ENCODE data around the gene SMCO3.
A peak's percentile ranks its signal among the peaks of the same experiment; 100 is the strongest.

SMCO3 gene

GRCh38 chr12:14828892-14829291, 14.9 kb upstream of the SMCO3 start:
- peaks cover 11% of the 10 kb centered on the region for H3K4me1 ChIP-seq (ENCODE audit: control insufficient read depth, insufficient read depth, low read length, poor library complexity, severe bottlenecking)
- H3K4me3 ChIP-seq (ENCODE audit: extremely low read depth, insufficient read depth, low read length, poor library complexity, severe bottlenecking): no peak overlapping the region

GRCh38 chr12:14827043-14827442, 13.1 kb upstream of the SMCO3 start:
- H3K4me3 ChIP-seq (ENCODE audit: extremely low read depth, insufficient read depth, low read length, poor library complexity, severe bottlenecking): no peak overlapping the region
- no peak overlapping the region for H3K27ac ChIP-seq (ENCODE audit: low read depth, low read length, severe bottlenecking)
- H3K4me1 ChIP-seq (ENCODE audit: control insufficient read depth, insufficient read depth, low read length, poor library complexity, severe bottlenecking): peaks cover 4% of the 10 kb centered on the region
- no peaks in the 10 kb centered on the region for H3K36me3 ChIP-seq (ENCODE audit: control insufficient read depth, insufficient read depth, low read length)
- 100% methylated on average over 1 to 2 of the region's 2 CpGs for WGBS, 2 experiments (ENCODE audit: insufficient coverage in 2 of 2)
- H3K9me3 ChIP-seq (ENCODE audit: control insufficient read depth, low read length): no peaks in the 10 kb centered on the region

More at GRCh38 chr12:14828892-14829291, 14.9 kb upstream of the SMCO3 start:
- H3K36me3 ChIP-seq (ENCODE audit: control insufficient read depth, insufficient read depth, low read length): no peaks in the 10 kb centered on the region
- no peak overlapping the region for H3K27ac ChIP-seq (ENCODE audit: low read depth, low read length, severe bottlenecking)
- no peaks in the 10 kb centered on the region for H3K9me3 ChIP-seq (ENCODE audit: control insufficient read depth, low read length)

- H3K27ac ChIP-seq (ENCODE audit: low read depth, low read length, severe bottlenecking): no peak overlapping the region
- WGBS, 2 experiments (ENCODE audit: insufficient coverage in 2 of 2): 86 to 99% methylated on average over 4 to 5 of the region's 5 CpGs
- H3K9me3 ChIP-seq (ENCODE audit: control insufficient read depth, low read length): no peaks in the 10 kb centered on the region
- H3K4me1 ChIP-seq (ENCODE audit: control insufficient read depth, insufficient read depth, low read length, poor library complexity, severe bottlenecking): peaks cover 4% of the 10 kb centered on the region
- no peak overlapping the region for H3K4me3 ChIP-seq (ENCODE audit: extremely low read depth, insufficient read depth, low read length, poor library complexity, severe bottlenecking)
- H3K36me3 ChIP-seq (ENCODE audit: control insufficient read depth, insufficient read depth, low read length): no peaks in the 10 kb centered on the region
These were observed 12.5 kb upstream of the SMCO3 start for GRCh38 chr12:14826491-14826890.

GRCh38 chr12:14825256-14825655, 11.3 kb upstream of the SMCO3 start:
- Histone ChIP-seq H3K36me3 (ENCODE audit: control insufficient read depth, insufficient read depth, low read length) (no peaks in the 10 kb centered on the region), H3K4me1 (ENCODE audit: control insufficient read depth, insufficient read depth, low read length, poor library complexity, severe bottlenecking) (peaks cover 4% of the 10 kb centered on the region), H3K4me3 (ENCODE audit: extremely low read depth, insufficient read depth, low read length, poor library complexity, severe bottlenecking) (no peak overlapping the region), H3K27ac (ENCODE audit: low read depth, low read length, severe bottlenecking) (no peak overlapping the region), H3K9me3 (ENCODE audit: control insufficient read depth, low read length) (no peaks in the 10 kb centered on the region)

- H3K27ac ChIP-seq (ENCODE audit: low read depth, low read length, severe bottlenecking): no peak overlapping the region
- WGBS, 2 experiments (ENCODE audit: insufficient coverage in 2 of 2): no CpG with 5 or more reads among the region's 1 CpG
- no peaks in the 10 kb centered on the region for H3K36me3 ChIP-seq (ENCODE audit: control insufficient read depth, insufficient read depth, low read length)
- peaks cover 4% of the 10 kb centered on the region for H3K4me1 ChIP-seq (ENCODE audit: control insufficient read depth, insufficient read depth, low read length, poor library complexity, severe bottlenecking)
- no peaks in the 10 kb centered on the region for H3K9me3 ChIP-seq (ENCODE audit: control insufficient read depth, low read length)
- H3K4me3 ChIP-seq (ENCODE audit: extremely low read depth, insufficient read depth, low read length, poor library complexity, severe bottlenecking): no peak overlapping the region
These were observed 10.1 kb upstream of the SMCO3 start for GRCh38 chr12:14824012-14824634.

GRCh38 chr12:14811486-14811885, 2.5 kb downstream of the SMCO3 start:
- WGBS, 2 experiments (ENCODE audit: insufficient coverage in 2 of 2): 93% methylated on average over 2 of the region's 2 CpGs; no CpG with 5 or more reads in 1 of the 2 experiments
- H3K4me3 ChIP-seq (ENCODE audit: extremely low read depth, insufficient read depth, low read length, poor library complexity, severe bottlenecking): no peak overlapping the region
- H3K36me3 ChIP-seq (ENCODE audit: control insufficient read depth, insufficient read depth, low read length): no peaks in the 10 kb centered on the region
- no peak overlapping the region for H3K27ac ChIP-seq (ENCODE audit: low read depth, low read length, severe bottlenecking)
- no peaks in the 10 kb centered on the region for H3K9me3 ChIP-seq (ENCODE audit: control insufficient read depth, low read length)
- peaks cover 12% of the 10 kb centered on the region for H3K4me1 ChIP-seq (ENCODE audit: control insufficient read depth, insufficient read depth, low read length, poor library complexity, severe bottlenecking)

- Histone ChIP-seq H3K27ac (ENCODE audit: low read depth, low read length, severe bottlenecking) (no peak overlapping the region), H3K4me3 (ENCODE audit: extremely low read depth, insufficient read depth, low read length, poor library complexity, severe bottlenecking) (no peak overlapping the region), H3K9me3 (ENCODE audit: control insufficient read depth, low read length) (no peaks in the 10 kb centered on the region), H3K36me3 (ENCODE audit: control insufficient read depth, insufficient read depth, low read length) (no peaks in the 10 kb centered on the region), H3K4me1 (ENCODE audit: control insufficient read depth, insufficient read depth, low read length, poor library complexity, severe bottlenecking) (peaks cover 12% of the 10 kb centered on the region)
- 86% methylated on average over 1 of the region's 1 CpG; no CpG with 5 or more reads in 1 of the 2 experiments for WGBS, 2 experiments (ENCODE audit: insufficient coverage in 2 of 2)
These were observed 3.0 kb downstream of the SMCO3 start for GRCh38 chr12:14810953-14811483.

- WGBS, 2 experiments (ENCODE audit: insufficient coverage in 2 of 2): 79 to 93% methylated on average over 2 of the region's 5 CpGs
- H3K27ac ChIP-seq (ENCODE audit: low read depth, low read length, severe bottlenecking): no peak overlapping the region
- no peaks in the 10 kb centered on the region for H3K9me3 ChIP-seq (ENCODE audit: control insufficient read depth, low read length)
- H3K4me3 ChIP-seq (ENCODE audit: extremely low read depth, insufficient read depth, low read length, poor library complexity, severe bottlenecking): no peak overlapping the region
- H3K36me3 ChIP-seq (ENCODE audit: control insufficient read depth, insufficient read depth, low read length): no peaks in the 10 kb centered on the region
- peaks cover 12% of the 10 kb centered on the region for H3K4me1 ChIP-seq (ENCODE audit: control insufficient read depth, insufficient read depth, low read length, poor library complexity, severe bottlenecking)
These were observed 3.6 kb downstream of the SMCO3 start for GRCh38 chr12:14810167-14810952.

GRCh38 chr12:14803830-14804160, 10.2 kb downstream of the SMCO3 start:
- Histone ChIP-seq H3K27ac (ENCODE audit: low read depth, low read length, severe bottlenecking) (peak overlapping the region; percentile 83), H3K4me3 (ENCODE audit: extremely low read depth, insufficient read depth, low read length, poor library complexity, severe bottlenecking) (peak overlapping the region; percentile 95), H3K36me3 (ENCODE audit: control insufficient read depth, insufficient read depth, low read length) (peaks cover 9% of the 10 kb centered on the region), H3K9me3 (ENCODE audit: control insufficient read depth, low read length) (no peaks in the 10 kb centered on the region), H3K4me1 (ENCODE audit: control insufficient read depth, insufficient read depth, low read length, poor library complexity, severe bottlenecking) (peaks cover 4% of the 10 kb centered on the region)
- WGBS, 2 experiments (ENCODE audit: insufficient coverage in 2 of 2): 0 to 1% methylated on average over 6 to 10 of the region's 12 CpGs

GRCh38 chr12:14803011-14803829, 10.8 kb downstream of the SMCO3 start, which contains the start of the genes C12orf60 and WBP11:
C12orf60 (plus strand) TSS chr12:14803670; CDS start chr12:14822936, 19,266 bp downstream.
WBP11 (minus strand) TSS chr12:14803478; CDS start chr12:14801383, 2,095 bp downstream.
- peaks cover 4% of the 10 kb centered on the region for H3K4me1 ChIP-seq (ENCODE audit: control insufficient read depth, insufficient read depth, low read length, poor library complexity, severe bottlenecking)
- H3K4me3 ChIP-seq (ENCODE audit: extremely low read depth, insufficient read depth, low read length, poor library complexity, severe bottlenecking): peak within 1 kb of the TSS; percentile 95
- 0% methylated on average over 31 to 35 of the region's 50 CpGs for WGBS, 2 experiments (ENCODE audit: insufficient coverage in 2 of 2)
- H3K9me3 ChIP-seq (ENCODE audit: control insufficient read depth, low read length): no peaks in the 10 kb centered on the region
- peaks cover 14% of the 10 kb centered on the region for H3K36me3 ChIP-seq (ENCODE audit: control insufficient read depth, insufficient read depth, low read length)
- peak within 1 kb of the TSS; percentile 87 for H3K27ac ChIP-seq (ENCODE audit: low read depth, low read length, severe bottlenecking)

All from mesodermal cell (in vitro differentiated cells).